HuH-7 (cell line): Measurements from ENCODE around the gene COL17A1.

Source experiments
- DNase-seq: peaks from one replicate; pipeline ENCODE4 v3.0.0; 2011; ENCODE audit warnings: low spot score

The COL17A1 gene

GRCh38 chr10:104085801-104086400, at the start of gene COL17A1:
Gene COL17A1 (minus strand): TSS chr10:104085880. CDS start chr10:104080673, 5,207 bp downstream.
- DNase-seq = no peak

DNA sequence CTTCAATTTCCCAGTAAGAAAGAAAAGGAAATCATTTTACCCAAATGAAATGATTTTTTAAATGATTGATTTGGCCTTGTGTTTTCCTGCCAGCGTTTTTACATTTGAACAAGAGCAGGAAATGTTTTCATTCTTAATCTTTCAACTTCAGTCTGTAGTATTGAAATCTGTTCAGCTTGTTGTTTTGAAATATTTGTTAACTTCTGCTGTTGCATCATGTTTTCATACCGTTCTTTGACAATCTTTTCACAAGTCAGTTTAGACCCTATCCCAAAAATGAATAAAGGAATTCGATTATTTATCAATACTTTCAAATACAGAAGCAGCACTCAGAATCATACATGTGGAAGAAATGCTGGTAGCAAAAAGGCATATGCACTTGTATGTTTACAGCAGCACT, 44.4 kb upstream of the COL17A1 start:
- DNase-seq = no peak

DNA sequence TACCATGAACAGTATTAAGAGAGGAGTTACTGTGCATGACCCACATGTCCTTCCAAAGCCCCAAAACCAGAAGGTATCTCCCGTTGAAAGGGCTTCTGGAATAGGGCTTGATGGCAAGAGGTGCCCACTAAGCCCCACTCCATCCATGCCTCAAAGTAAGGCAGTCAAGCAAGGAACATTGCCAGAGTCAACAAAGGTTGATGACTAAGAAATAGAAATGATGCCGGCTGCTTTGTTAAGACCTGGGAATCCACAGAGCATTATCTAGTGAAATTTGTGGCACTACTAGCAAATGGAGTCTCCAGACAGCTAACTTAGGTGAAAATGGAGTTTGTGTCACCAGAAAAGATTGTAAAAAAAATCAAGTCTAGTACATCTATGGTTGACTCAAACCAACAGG, 42.5 kb upstream of the COL17A1 start:
- DNase-seq = no peak

DNA sequence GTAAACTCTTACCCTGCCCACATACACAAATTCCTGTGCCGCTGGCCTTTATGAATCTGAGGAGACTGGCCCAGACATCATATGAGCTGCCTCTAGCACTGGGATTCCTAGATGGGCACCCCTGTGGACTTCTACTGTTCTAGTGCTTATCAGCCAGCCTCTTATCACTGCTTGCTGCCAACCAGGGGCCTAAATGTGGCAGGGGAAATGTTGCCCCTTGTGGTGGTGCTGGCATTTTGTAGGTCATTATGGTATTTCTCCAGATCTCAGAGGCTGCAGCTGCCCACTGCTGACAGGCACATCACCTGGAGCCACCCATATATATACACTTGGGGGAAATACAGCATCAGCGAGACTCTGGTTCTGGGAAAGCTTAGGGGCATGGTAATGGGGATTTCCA, 41.7 kb upstream of the COL17A1 start:
- no peak for DNase-seq

GRCh38 chr10:104123397-104123796, 37.7 kb upstream of the COL17A1 start:
- no peak for DNase-seq

DNA sequence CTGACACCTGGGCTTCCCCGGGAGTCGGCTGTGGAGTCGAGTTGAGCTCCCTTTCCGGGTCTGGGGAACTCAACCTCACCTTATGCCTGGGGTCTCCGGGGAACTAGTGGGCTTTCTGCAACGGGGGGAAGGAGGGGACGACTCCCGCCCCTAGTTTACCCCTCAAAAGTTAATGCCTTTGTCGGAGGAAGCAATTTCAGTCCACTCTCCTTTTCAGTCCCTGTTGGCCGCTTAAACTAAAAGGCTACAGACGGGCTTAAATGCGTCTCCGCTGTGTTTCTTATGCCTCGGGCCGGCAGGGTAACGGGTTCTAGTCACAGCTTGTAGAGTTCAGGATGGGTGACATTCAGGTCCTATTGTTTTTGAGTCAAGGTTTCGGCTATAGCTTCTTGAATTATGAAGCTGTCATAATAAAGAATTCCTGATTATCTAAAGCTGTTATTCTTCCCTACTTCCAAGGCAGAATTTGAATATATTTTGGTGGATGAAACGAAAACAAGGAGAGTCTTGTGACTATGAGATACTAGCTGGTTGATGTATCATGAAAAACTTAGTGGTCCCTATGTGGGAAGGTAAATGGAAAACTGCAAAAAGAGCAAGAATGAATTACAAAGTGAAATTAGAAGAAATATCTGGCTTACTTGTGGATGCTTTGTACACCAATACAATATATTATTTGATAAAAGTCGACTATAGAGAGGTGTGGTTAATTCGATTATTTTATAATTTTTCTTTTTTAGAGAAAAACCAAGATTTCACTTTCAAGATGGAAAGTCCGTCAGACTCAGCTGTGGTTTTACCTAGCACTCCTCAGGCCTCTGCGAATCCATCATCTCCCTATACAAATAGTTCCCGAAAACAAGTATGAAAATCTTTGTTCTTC, 36.8 kb upstream of the COL17A1 start:
- no peak for DNase-seq

- peak; percentile 85 for DNase-seq
Observed at GRCh38 chr10:104121485-104122224, 36.0 kb upstream of the COL17A1 start, which contains the start of gene SFR1. Gene SFR1 (plus strand): TSS chr10:104122171. CDS start chr10:104122184, 13 bp downstream.

DNA sequence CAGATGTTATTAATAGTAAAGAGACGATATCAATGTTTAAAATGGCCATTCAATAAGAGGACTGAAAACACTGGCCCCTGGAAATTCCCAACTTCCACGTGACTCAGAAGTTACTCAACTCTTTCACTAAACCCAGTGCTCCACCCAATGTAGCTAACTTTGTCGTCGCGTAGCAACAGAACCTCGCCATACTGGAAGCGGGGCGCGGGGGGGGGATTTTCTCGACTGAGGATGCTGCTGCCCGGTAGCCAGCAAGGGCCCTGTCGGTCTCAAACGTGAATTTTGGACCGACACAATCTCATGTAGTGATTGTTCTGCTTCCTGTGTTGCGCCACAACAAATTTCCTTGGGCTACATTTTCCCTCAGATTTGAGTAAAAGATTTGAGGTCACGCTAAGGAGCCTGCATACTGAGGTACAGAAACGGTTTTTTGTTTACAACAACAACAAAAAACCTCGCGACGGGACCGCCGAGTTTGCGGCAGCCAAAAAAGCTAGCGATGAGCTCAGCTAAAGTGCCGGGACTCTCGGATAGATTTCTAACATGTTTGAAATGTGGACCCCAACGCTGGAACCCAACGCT, 35.3 kb upstream of the COL17A1 start:
- DNase-seq = peak; percentile 55

- no peak for DNase-seq
Observed at GRCh38 chr10:104120512-104120902, 34.8 kb upstream of the COL17A1 start.

DNA sequence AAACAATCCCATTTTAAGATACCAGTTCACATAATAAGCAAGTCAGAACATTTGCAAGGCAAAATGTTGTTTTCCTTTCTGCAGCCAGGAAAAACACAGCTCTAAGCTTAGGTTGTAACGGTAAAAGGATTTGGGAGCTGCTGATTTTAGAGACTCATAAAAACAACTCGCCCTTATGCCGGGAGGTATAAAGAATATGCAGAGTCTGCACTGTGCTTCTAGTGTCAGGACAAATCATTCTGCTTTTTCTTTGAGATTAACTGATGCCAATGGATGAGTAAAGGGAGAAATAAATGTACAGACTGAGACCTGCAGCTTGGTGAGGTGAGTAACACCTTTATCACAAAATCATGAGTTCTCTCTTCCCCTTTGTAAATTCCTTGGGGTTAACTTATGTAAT, 34.3 kb upstream of the COL17A1 start:
- DNase-seq = no peak

GRCh38 chr10:104117839-104118323, 32.2 kb upstream of the COL17A1 start:
- DNase-seq = no peak

DNA sequence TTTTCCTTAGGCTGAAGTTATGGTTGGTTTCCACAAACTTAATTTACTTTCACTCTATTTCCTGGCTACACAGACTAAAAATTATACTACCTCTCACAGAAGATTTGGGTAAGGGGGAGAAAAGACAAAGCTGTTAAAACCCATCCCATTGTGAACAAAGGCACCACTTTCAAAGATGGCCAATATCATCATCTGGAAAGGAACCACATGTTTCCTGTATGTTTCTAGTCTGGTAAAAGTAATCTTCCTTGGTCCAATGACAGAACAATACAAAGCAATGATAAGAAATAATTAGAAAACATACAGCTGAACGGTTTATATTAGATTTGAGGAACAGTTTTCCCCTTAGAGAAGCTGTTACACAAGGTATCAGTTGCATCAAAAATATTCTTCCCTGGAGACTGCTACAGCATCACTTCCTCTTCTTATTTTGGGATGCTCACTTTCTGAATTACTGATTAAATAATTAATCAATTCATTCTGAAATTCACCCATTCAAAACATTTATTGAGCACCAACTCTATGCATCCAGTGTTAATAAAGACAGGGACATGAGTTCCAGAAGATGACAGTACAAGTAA, 27.8 kb upstream of the COL17A1 start:
- DNase-seq = no peak

- DNase-seq = no peak
Observed at GRCh38 chr10:104109908-104110662, 24.4 kb upstream of the COL17A1 start.

GRCh38 chr10:104104926-104105325, 19.2 kb upstream of the COL17A1 start:
- no peak for DNase-seq

GRCh38 chr10:104104418-104104817, 18.7 kb upstream of the COL17A1 start:
- no peak for DNase-seq

- DNase-seq = no peak
Observed at GRCh38 chr10:104103956-104104355, 18.3 kb upstream of the COL17A1 start.

- no peak for DNase-seq
Observed at GRCh38 chr10:104101902-104102301, 16.2 kb upstream of the COL17A1 start.

DNA sequence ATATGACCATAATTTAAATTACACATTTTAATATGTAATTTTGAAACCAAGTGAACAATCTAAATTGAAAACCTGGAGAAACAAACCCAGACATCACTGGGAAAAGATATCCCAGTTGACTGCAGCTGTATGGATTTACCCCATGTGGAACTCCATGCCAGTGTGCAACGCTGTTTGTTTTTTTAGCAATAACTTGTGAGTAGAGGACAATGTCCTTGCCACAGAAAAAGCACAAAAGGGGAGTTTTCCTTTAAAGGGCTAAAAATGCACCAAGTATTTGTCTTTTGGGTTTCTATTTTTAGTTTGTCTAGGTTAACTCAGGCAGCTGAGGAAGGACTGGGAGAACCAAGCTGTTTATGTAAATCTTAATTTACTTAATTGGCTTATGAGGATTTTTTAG, 15.1 kb upstream of the COL17A1 start:
- no peak for DNase-seq

- DNase-seq = no peak
Observed at GRCh38 chr10:104099941-104100340, 14.3 kb upstream of the COL17A1 start.

- no peak for DNase-seq
Observed at GRCh38 chr10:104099269-104099668, 13.6 kb upstream of the COL17A1 start.

DNA sequence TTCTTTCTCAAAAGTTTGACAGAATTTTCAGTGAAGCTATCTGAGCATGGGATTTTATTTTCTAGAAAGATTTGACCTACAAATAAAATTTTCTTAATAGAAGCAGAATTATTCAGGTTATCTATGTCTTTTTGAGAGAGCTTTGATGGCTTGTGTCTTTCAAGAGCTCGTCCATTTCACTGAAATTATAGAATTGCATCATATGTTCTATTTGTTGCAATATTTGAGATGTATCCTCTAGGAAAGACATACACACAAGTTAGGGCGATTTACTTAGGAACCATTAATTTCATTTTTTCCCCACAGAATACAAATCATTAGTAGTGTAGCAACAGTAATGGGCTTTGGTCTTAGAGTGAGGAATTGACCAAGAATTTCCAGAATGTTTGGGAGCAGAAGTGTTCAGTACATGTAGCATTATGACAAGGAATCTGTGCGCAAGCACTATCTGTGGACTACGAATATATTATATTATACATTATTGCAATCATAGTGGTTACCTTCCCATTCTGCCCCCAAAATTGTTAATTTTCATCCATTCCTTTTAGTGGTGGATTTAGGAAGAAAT, 12.8 kb upstream of the COL17A1 start:
- DNase-seq = no peak
